AG09309 (cell line): Measurements from ENCODE around the gene ANKAR.

Experiments
- DNase-seq: peaks from one replicate; pipeline ENCODE4 v3.0.0-alpha.2; 2010; ENCODE audit warnings: low read depth
- H3K4me3 ChIP-seq: 2 replicates; pipeline ENCODE4 v1.5.1; 2011; ENCODE audit warnings: mild to moderate bottlenecking, low read depth, low read length, moderate library complexity; ENCODE audit not compliant: control insufficient read depth
- CTCF ChIP-seq: IDR thresholded peaks from 2 replicates; pipeline ENCODE4 v1.5.1; 2011; ENCODE audit warnings: mild to moderate bottlenecking, low read depth, low read length, inconsistent platforms; ENCODE audit not compliant: insufficient read depth, control insufficient read depth; ENCODE audit errors: missing control alignments

The ANKAR gene

GRCh38 chr2:189676471-189676870 is 2.0 kb downstream of the ANKAR start:
- no peak overlapping the region for H3K4me3 ChIP-seq
- DNase-seq = no peak
- TF ChIP-seq CTCF = no peak

GRCh38 chr2:189679226-189679625 is 4.8 kb downstream of the ANKAR start:
- no peak for DNase-seq
- no peak for TF ChIP-seq CTCF
- no peak overlapping the region for H3K4me3 ChIP-seq

- no peak overlapping the region for H3K4me3 ChIP-seq
- no peak for DNase-seq
- no peak for TF ChIP-seq CTCF
These were observed 6.7 kb downstream of the ANKAR start for GRCh38 chr2:189681203-189681602.

GRCh38 chr2:189681903-189682302 is 7.4 kb downstream of the ANKAR start:
- no peak overlapping the region for H3K4me3 ChIP-seq
- DNase-seq = no peak
- TF ChIP-seq CTCF = no peak

GRCh38 chr2:189683348-189683747 is 8.9 kb downstream of the ANKAR start:
- H3K4me3 ChIP-seq = no peak overlapping the region
- DNase-seq = no peak
- TF ChIP-seq CTCF = no peak

GRCh38 chr2:189684811-189685210 is 10.3 kb downstream of the ANKAR start:
- DNase-seq = no peak
- H3K4me3 ChIP-seq = no peak overlapping the region
- TF ChIP-seq CTCF = no peak
